Measurements from ENCODE around the gene UTP11. TPM values are rescaled to one million over a fixed set of nuclear protein-coding genes. Genes with fewer than 3 reads are reported as not detected.

UTP11 gene
- total and polyA plus RNA-seq, 2 of the 8 experiments (the other 6 are each of a cell fraction or from before 2014, with no cell fraction given): 19.5 to 60.5 TPM

GRCh38 chr1:38068220-38068979 lies 55.9 kb downstream of the UTP11 start (continued):
- TF ChIP-seq SAP30 (IDR thresholded peaks at IDR 0.05; ENCODE audit: insufficient read depth, insufficient replicate concordance, low read length) (no peak), NANOG (IDR thresholded peaks at IDR 0.05; ENCODE audit: insufficient read depth, low read depth, low read length, poor library complexity, severe bottlenecking) (no peak)
